MM.1S (cell line): Measurements from ENCODE around the gene NEURL1B.

Experiments
- DNase-seq: peaks from one replicate; pipeline ENCODE4 v3.0.0-alpha.2; 2015
- H2AFZ ChIP-seq: fragments of 300-600 bp; sonication (generic); 2 replicates; pipeline ENCODE4 v1.6.0; 2016; ENCODE audit warnings: antibody characterized with exemption, low read length
- H3F3A ChIP-seq: fragments of 300-600 bp; sonication (generic); 2 replicates; pipeline ENCODE4 v1.6.1; 2016; ENCODE audit warnings: mild to moderate bottlenecking, antibody characterized with exemption, low read length, moderate library complexity, mixed read lengths; ENCODE audit not compliant: insufficient read depth
- H3K27ac ChIP-seq: fragments of 300-600 bp; sonication (generic); 2 replicates; pipeline ENCODE4 v1.5.1; 2016; ENCODE audit warnings: mild to moderate bottlenecking, low read length
- H3K27me3 ChIP-seq: fragments of 300-600 bp; sonication (generic); replicated peaks from 2 replicates; pipeline ENCODE4 v1.6.0; 2016; ENCODE audit warnings: low read length; ENCODE audit not compliant: insufficient read depth
- H3K36me3 ChIP-seq: fragments of 300-600 bp; sonication (generic); replicated peaks from 2 replicates; pipeline ENCODE4 v1.6.1; 2016; ENCODE audit warnings: mild to moderate bottlenecking, low read length, mixed read lengths; ENCODE audit not compliant: insufficient read depth
- H3K4me1 ChIP-seq: fragments of 300-600 bp; sonication (generic); 2 replicates; pipeline ENCODE4 v1.6.1; 2016; ENCODE audit warnings: low read length, mixed read lengths
- H3K4me2 ChIP-seq: fragments of 300-600 bp; sonication (generic); 2 replicates; pipeline ENCODE4 v1.6.0; 2016; ENCODE audit warnings: low read depth, low read length
- H3K4me3 ChIP-seq: fragments of 300-600 bp; sonication (generic); 2 replicates; pipeline ENCODE4 v1.5.1; 2016; ENCODE audit warnings: low read length, mixed read lengths
- H3K79me2 ChIP-seq: fragments of 300-600 bp; sonication (generic); 2 replicates; pipeline ENCODE4 v1.6.1; 2016; ENCODE audit warnings: mixed run types, low read length, mixed read lengths
- H3K9ac ChIP-seq: fragments of 300-600 bp; sonication (generic); 2 replicates; pipeline ENCODE4 v1.6.1; 2016; ENCODE audit warnings: low read length, mixed read lengths
- H3K9me2 ChIP-seq: fragments of 300-600 bp; sonication (generic); replicated peaks from 2 replicates; pipeline ENCODE4 v1.6.1; 2016; ENCODE audit warnings: mild to moderate bottlenecking, low read length, mixed read lengths; ENCODE audit not compliant: insufficient read depth
- H3K9me3 ChIP-seq: fragments of 300-600 bp; sonication (generic); replicated peaks from 2 replicates; pipeline ENCODE4 v1.6.1; 2016; ENCODE audit warnings: mild to moderate bottlenecking, low read length, mixed read lengths; ENCODE audit not compliant: insufficient read depth
- H4K20me1 ChIP-seq: fragments of 300-600 bp; sonication (generic); 2 replicates; pipeline ENCODE4 v1.6.1; 2016; ENCODE audit warnings: mild to moderate bottlenecking, low read length, moderate library complexity, mixed read lengths; ENCODE audit not compliant: insufficient read depth
- EZH2 ChIP-seq: fragments of 300-600 bp; sonication (generic); optimal IDR thresholded peaks from 2 replicates; pipeline ENCODE3; 2017; ENCODE audit warnings: low read depth, mild to moderate bottlenecking, antibody characterized with exemption, low read length, mixed read lengths
- EZH2phosphoT487 ChIP-seq: fragments of 300-600 bp; sonication (generic); IDR thresholded peaks from 2 replicates; pipeline ENCODE4 v1.6.1; 2018; ENCODE audit warnings: antibody characterized with exemption, low read length
- TF ChIP-seq, protein P1 (sequence below): fragments of 300-600 bp; sonication (generic); IDR thresholded peaks from 2 replicates; pipeline ENCODE4 v1.5.1; 2016; ENCODE audit warnings: antibody characterized with exemption, low read length, mixed read lengths

NEURL1B gene

DNA sequence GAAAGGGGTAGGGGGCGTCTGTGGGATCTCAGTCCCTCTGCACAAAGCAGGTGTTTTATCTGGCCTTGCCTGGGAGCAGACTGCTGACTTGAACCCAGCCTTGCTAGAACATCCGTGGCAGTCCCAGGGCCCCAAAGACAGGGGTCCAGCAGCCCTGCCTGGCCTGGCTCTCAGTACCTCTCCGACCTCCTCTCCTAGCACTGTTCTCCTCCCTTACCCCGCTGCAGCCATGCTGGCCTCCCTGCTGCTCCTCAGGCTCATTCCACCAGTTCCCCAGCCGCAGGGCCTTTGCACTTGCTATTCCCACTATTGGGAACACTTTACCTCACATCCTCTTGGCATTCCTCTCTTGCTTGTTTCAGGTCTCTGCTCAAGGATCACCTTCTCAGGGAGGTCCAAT is 84.7 kb downstream of the NEURL1B start:
- no peak overlapping the region for H3K27ac ChIP-seq
- no peaks in the 10 kb centered on the region for H3K27me3 ChIP-seq
- H3K9me2 ChIP-seq: no peaks in the 10 kb centered on the region
- H3K9ac ChIP-seq: no peak overlapping the region
- no peaks in the 10 kb centered on the region for H3K36me3 ChIP-seq
- H3K9me3 ChIP-seq: no peaks in the 10 kb centered on the region
- no peak overlapping the region for H2AFZ ChIP-seq
- H3K4me1 ChIP-seq: no peaks in the 10 kb centered on the region
- DNase-seq: no peak
- H3F3A ChIP-seq: no peaks in the 10 kb centered on the region
- H4K20me1 ChIP-seq: no peaks in the 10 kb centered on the region
- H3K79me2 ChIP-seq: no peaks in the 10 kb centered on the region
- TF ChIP-seq, protein P1, sequence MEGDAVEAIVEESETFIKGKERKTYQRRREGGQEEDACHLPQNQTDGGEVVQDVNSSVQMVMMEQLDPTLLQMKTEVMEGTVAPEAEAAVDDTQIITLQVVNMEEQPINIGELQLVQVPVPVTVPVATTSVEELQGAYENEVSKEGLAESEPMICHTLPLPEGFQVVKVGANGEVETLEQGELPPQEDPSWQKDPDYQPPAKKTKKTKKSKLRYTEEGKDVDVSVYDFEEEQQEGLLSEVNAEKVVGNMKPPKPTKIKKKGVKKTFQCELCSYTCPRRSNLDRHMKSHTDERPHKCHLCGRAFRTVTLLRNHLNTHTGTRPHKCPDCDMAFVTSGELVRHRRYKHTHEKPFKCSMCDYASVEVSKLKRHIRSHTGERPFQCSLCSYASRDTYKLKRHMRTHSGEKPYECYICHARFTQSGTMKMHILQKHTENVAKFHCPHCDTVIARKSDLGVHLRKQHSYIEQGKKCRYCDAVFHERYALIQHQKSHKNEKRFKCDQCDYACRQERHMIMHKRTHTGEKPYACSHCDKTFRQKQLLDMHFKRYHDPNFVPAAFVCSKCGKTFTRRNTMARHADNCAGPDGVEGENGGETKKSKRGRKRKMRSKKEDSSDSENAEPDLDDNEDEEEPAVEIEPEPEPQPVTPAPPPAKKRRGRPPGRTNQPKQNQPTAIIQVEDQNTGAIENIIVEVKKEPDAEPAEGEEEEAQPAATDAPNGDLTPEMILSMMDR: no peak
- TF ChIP-seq EZH2: no peak
- TF ChIP-seq EZH2phosphoT487: no peak
- no peak overlapping the region for H3K4me3 ChIP-seq
- H3K4me2 ChIP-seq: no peak overlapping the region

DNA sequence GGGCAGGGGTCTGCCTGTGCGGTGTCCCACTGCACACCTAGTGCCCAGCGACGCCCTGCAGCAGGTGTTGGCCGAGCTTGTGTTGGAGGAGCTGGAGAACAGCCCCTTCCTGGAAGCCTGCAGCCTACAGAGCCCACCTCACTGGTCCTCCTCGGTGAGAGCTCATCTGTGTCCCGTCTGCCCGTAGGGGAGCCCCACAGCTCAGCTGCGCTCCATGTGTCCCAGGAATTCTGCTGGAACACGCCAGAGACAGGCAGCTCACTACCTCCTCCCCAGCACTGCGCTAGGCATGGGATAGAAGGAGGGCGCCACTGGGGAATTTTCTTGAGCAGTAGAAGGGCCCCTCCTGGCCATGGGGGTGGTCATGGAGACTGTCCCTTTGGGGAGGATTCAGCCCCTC is 85.9 kb downstream of the NEURL1B start:
- Histone ChIP-seq H3K4me3 (no peak overlapping the region), H3K79me2 (no peaks in the 10 kb centered on the region), H3K27ac (no peak overlapping the region), H4K20me1 (no peaks in the 10 kb centered on the region), H3K27me3 (no peaks in the 10 kb centered on the region), H3K9ac (no peak overlapping the region), H3K9me3 (no peaks in the 10 kb centered on the region), H3K9me2 (no peaks in the 10 kb centered on the region), H3K4me1 (no peaks in the 10 kb centered on the region), H3F3A (no peaks in the 10 kb centered on the region), H2AFZ (no peak overlapping the region), H3K36me3 (no peaks in the 10 kb centered on the region), H3K4me2 (no peak overlapping the region)
- DNase-seq: no peak
- no peak for TF ChIP-seq EZH2
- TF ChIP-seq, protein P1: no peak
- TF ChIP-seq EZH2phosphoT487: no peak

GRCh38 chr5:172727551-172727950 is 86.5 kb downstream of the NEURL1B start:
- H3K27ac ChIP-seq: no peak overlapping the region
- H3K9ac ChIP-seq: no peak overlapping the region
- H3K9me3 ChIP-seq: no peaks in the 10 kb centered on the region
- H3K4me2 ChIP-seq: no peak overlapping the region
- H3K79me2 ChIP-seq: no peaks in the 10 kb centered on the region
- TF ChIP-seq, protein P1: no peak
- TF ChIP-seq EZH2 (no peak), EZH2phosphoT487 (no peak)
- DNase-seq: no peak
- no peaks in the 10 kb centered on the region for H3K27me3 ChIP-seq
- no peaks in the 10 kb centered on the region for H3K4me1 ChIP-seq
- H3K9me2 ChIP-seq: no peaks in the 10 kb centered on the region
- H3K36me3 ChIP-seq: no peaks in the 10 kb centered on the region
- H3K4me3 ChIP-seq: no peak overlapping the region
- no peaks in the 10 kb centered on the region for H4K20me1 ChIP-seq
- no peaks in the 10 kb centered on the region for H3F3A ChIP-seq
- no peak overlapping the region for H2AFZ ChIP-seq
